CD4-positive, alpha-beta T cell treated with Interleukin-12 subunit alpha and Interleukin-12 subunit beta, for 1 hour (primary cell): ENCODE measurements around the gene SERPINE2.

Source experiments
- DNase-seq: peaks from one replicate; pipeline ENCODE4 v3.0.0-alpha.2; 2020

The SERPINE2 gene

GRCh38 chr2:224039080-224039769, at the start of gene SERPINE2:
Gene SERPINE2, minus strand, starts transcription at chr2:224039286. Its CDS starts 37,386 bp downstream, at chr2:224001900.
- DNase-seq = peak; percentile 18

GRCh38 chr2:224086226-224086914, 47.3 kb upstream of the SERPINE2 start:
- no peak for DNase-seq

GRCh38 chr2:224085811-224086210, 46.7 kb upstream of the SERPINE2 start:
- no peak for DNase-seq

GRCh38 chr2:224085246-224085645, 46.2 kb upstream of the SERPINE2 start:
- no peak for DNase-seq

- no peak for DNase-seq
These were observed 45.3 kb upstream of the SERPINE2 start for GRCh38 chr2:224084266-224084892.

GRCh38 chr2:224083638-224084037, 44.6 kb upstream of the SERPINE2 start:
- no peak for DNase-seq

- DNase-seq = no peak
These were observed 39.6 kb upstream of the SERPINE2 start for GRCh38 chr2:224078656-224079055.

- DNase-seq = no peak
These were observed 38.9 kb upstream of the SERPINE2 start for GRCh38 chr2:224077773-224078507.

- no peak for DNase-seq
These were observed 36.5 kb upstream of the SERPINE2 start for GRCh38 chr2:224075588-224075987.

GRCh38 chr2:224073676-224074075, 34.6 kb upstream of the SERPINE2 start:
- DNase-seq = no peak

- DNase-seq = no peak
These were observed 33.6 kb upstream of the SERPINE2 start for GRCh38 chr2:224072541-224073188.

GRCh38 chr2:224069172-224069571, 30.1 kb upstream of the SERPINE2 start:
- DNase-seq = no peak

- no peak for DNase-seq
These were observed 24.2 kb upstream of the SERPINE2 start for GRCh38 chr2:224063298-224063648.

- no peak for DNase-seq
These were observed 23.6 kb upstream of the SERPINE2 start for GRCh38 chr2:224062481-224063297.

- DNase-seq = no peak
These were observed 21.8 kb upstream of the SERPINE2 start for GRCh38 chr2:224060783-224061482.

- DNase-seq = no peak
These were observed 20.1 kb upstream of the SERPINE2 start for GRCh38 chr2:224059178-224059577.

- DNase-seq = no peak
These were observed 19.1 kb upstream of the SERPINE2 start for GRCh38 chr2:224058048-224058775.

GRCh38 chr2:224056889-224057288, 17.8 kb upstream of the SERPINE2 start:
- no peak for DNase-seq

- DNase-seq = no peak
These were observed 16.0 kb upstream of the SERPINE2 start for GRCh38 chr2:224055101-224055500.

GRCh38 chr2:224046752-224047151, 7.7 kb upstream of the SERPINE2 start:
- DNase-seq = no peak
